Liver (tissue), 3 donors: ENCODE data around the gene BCKDHA.

Experiments used
- EGR1 ChIP-seq, 2 donors: IDR thresholded peaks; 2 replicates each; pipeline ENCODE4 v1.6.1; 2016 to 2018; ENCODE audit warnings: antibody characterized with exemption in 2 of 2, low read depth in 2 of 2
- GABPA ChIP-seq, 2 donors: IDR thresholded peaks in 1 of 2; conservative IDR thresholded peaks in 1 of 2; 2 replicates each; pipeline ENCODE4 v1.6.1; 2016; ENCODE audit warnings: antibody characterized with exemption in 2 of 2, mild to moderate bottlenecking in 1 of 2, moderate library complexity in 1 of 2
- JUND ChIP-seq, 2 donors: IDR thresholded peaks; 2 replicates each; pipeline ENCODE4 v1.6.1; 2016; ENCODE audit warnings: antibody characterized with exemption in 2 of 2
- NR2F2 ChIP-seq: IDR thresholded peaks from 2 replicates; pipeline ENCODE4 v1.6.1; 2016; ENCODE audit warnings: antibody characterized with exemption
- RAD21 ChIP-seq, 2 donors: IDR thresholded peaks; 2 replicates each; pipeline ENCODE4 v1.6.1; 2016; ENCODE audit warnings: antibody characterized with exemption in 2 of 2, mild to moderate bottlenecking in 2 of 2
- RXRA ChIP-seq, 2 donors: IDR thresholded peaks; 2 replicates each; pipeline ENCODE4 v1.6.1; 2017 to 2018; ENCODE audit warnings: antibody characterized with exemption in 2 of 2, mild to moderate bottlenecking in 1 of 2
- SP1 ChIP-seq: IDR thresholded peaks from 2 replicates; pipeline ENCODE4 v1.6.1; 2018; ENCODE audit warnings: antibody characterized with exemption, mild to moderate bottlenecking
- TAF1 ChIP-seq: conservative IDR thresholded peaks from 2 replicates; pipeline ENCODE4 v1.6.1; 2016; ENCODE audit warnings: antibody characterized with exemption, mild to moderate bottlenecking
- YY1 ChIP-seq: IDR thresholded peaks from 2 replicates; pipeline ENCODE4 v1.6.1; 2016; ENCODE audit warnings: antibody characterized with exemption, mild to moderate bottlenecking
- TF ChIP-seq, protein P1 (sequence below): fragments of 150-350 bp; IDR thresholded peaks from 2 replicates; pipeline ENCODE4 v1.5.1; 2017; ENCODE audit warnings: improper control_type of control experiment, low read depth, low read length; ENCODE audit not compliant: missing input control
- TF ChIP-seq, protein P2 (sequence below): IDR thresholded peaks from 2 replicates; pipeline ENCODE4 v1.6.1; 2016; ENCODE audit warnings: antibody characterized with exemption
- TF ChIP-seq, protein P3 (sequence below): IDR thresholded peaks from 2 replicates; pipeline ENCODE4 v1.6.1; 2016; ENCODE audit warnings: antibody characterized with exemption
- TF ChIP-seq, protein P4 (sequence below): IDR thresholded peaks from 2 replicates; pipeline ENCODE4 v1.6.1; 2016; ENCODE audit warnings: antibody characterized with exemption, mild to moderate bottlenecking
- donor health status: healthy.
- donor health status: healthy.

DNA sequence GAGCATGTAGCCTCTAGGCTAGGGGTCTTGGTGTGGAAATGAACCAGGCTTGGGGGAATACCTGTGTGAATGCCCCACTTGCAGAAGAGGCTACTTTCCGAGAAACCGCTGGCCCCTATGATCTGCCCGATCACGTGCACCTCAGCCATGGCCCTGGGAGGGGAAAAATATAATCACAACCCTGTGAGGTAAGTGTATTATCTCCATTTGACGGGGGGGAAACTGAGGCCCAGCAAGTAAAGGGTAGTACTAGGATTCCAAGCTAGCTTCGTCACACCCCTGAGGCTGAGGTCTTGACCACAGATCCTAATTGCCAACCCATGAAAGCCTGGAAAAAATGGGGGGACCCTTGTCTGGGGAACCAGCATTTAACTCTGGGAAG, 34.3 kb upstream of the BCKDHA start:
- TF ChIP-seq, protein P1, sequence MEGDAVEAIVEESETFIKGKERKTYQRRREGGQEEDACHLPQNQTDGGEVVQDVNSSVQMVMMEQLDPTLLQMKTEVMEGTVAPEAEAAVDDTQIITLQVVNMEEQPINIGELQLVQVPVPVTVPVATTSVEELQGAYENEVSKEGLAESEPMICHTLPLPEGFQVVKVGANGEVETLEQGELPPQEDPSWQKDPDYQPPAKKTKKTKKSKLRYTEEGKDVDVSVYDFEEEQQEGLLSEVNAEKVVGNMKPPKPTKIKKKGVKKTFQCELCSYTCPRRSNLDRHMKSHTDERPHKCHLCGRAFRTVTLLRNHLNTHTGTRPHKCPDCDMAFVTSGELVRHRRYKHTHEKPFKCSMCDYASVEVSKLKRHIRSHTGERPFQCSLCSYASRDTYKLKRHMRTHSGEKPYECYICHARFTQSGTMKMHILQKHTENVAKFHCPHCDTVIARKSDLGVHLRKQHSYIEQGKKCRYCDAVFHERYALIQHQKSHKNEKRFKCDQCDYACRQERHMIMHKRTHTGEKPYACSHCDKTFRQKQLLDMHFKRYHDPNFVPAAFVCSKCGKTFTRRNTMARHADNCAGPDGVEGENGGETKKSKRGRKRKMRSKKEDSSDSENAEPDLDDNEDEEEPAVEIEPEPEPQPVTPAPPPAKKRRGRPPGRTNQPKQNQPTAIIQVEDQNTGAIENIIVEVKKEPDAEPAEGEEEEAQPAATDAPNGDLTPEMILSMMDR: no peak
- TF ChIP-seq SP1 (no peak), RAD21 (IDR thresholded peaks at IDR 0.05) (no peak), TAF1 (no peak), JUND (IDR thresholded peaks at IDR 0.05) (no peak), GABPA (IDR thresholded peaks at IDR 0.05 in 1 of 2, conservative IDR thresholded peaks at IDR 0.05 in 1 of 2) (no peak), YY1 (no peak), RXRA (IDR thresholded peaks at IDR 0.05) (no peak), EGR1 (IDR thresholded peaks at IDR 0.05; ENCODE audit: low read depth in 2 of 2) (no peak), NR2F2 (no peak)
- TF ChIP-seq, protein P2, sequence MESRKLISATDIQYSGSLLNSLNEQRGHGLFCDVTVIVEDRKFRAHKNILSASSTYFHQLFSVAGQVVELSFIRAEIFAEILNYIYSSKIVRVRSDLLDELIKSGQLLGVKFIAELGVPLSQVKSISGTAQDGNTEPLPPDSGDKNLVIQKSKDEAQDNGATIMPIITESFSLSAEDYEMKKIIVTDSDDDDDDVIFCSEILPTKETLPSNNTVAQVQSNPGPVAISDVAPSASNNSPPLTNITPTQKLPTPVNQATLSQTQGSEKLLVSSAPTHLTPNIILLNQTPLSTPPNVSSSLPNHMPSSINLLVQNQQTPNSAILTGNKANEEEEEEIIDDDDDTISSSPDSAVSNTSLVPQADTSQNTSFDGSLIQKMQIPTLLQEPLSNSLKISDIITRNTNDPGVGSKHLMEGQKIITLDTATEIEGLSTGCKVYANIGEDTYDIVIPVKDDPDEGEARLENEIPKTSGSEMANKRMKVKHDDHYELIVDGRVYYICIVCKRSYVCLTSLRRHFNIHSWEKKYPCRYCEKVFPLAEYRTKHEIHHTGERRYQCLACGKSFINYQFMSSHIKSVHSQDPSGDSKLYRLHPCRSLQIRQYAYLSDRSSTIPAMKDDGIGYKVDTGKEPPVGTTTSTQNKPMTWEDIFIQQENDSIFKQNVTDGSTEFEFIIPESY: no peak
- TF ChIP-seq, protein P3, sequence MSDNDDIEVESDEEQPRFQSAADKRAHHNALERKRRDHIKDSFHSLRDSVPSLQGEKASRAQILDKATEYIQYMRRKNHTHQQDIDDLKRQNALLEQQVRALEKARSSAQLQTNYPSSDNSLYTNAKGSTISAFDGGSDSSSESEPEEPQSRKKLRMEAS: no peak
- TF ChIP-seq, protein P4, sequence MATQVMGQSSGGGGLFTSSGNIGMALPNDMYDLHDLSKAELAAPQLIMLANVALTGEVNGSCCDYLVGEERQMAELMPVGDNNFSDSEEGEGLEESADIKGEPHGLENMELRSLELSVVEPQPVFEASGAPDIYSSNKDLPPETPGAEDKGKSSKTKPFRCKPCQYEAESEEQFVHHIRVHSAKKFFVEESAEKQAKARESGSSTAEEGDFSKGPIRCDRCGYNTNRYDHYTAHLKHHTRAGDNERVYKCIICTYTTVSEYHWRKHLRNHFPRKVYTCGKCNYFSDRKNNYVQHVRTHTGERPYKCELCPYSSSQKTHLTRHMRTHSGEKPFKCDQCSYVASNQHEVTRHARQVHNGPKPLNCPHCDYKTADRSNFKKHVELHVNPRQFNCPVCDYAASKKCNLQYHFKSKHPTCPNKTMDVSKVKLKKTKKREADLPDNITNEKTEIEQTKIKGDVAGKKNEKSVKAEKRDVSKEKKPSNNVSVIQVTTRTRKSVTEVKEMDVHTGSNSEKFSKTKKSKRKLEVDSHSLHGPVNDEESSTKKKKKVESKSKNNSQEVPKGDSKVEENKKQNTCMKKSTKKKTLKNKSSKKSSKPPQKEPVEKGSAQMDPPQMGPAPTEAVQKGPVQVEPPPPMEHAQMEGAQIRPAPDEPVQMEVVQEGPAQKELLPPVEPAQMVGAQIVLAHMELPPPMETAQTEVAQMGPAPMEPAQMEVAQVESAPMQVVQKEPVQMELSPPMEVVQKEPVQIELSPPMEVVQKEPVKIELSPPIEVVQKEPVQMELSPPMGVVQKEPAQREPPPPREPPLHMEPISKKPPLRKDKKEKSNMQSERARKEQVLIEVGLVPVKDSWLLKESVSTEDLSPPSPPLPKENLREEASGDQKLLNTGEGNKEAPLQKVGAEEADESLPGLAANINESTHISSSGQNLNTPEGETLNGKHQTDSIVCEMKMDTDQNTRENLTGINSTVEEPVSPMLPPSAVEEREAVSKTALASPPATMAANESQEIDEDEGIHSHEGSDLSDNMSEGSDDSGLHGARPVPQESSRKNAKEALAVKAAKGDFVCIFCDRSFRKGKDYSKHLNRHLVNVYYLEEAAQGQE: no peak
